ENCODE data around the gene TXNRD3.

TXNRD3 gene

DNA sequence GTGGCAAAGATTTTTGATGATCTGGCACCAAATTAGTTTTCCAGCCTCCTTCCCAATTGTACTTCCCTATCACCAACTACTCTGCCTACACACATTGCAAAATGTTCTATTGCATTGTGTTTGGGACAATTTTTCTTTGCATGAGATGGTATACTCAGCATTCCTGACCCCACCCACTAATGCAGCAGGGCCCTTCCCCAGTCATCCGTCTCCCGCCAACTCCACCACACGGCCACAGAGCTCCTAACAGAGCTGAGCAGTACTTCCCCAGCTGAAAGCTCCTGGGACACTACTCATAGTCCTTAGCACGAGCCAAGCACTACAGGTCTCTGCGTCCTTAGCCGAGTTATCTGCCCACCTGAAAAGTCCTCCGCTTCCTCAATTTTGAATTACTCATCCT is 34.2 kb downstream of the TXNRD3 start:
- Histone ChIP-seq H3K9ac (ENCODE audit: insufficient read length, low read depth) (no peak overlapping the region), H3K36me3 (ENCODE audit: insufficient read depth, insufficient read length, low read length) (peaks cover 2% of the 10 kb centered on the region), H3K9me3 (ENCODE audit: insufficient read depth, low read length) (no peaks in the 10 kb centered on the region), H3K4me3 (ENCODE audit: insufficient read length, low read depth) (no peak overlapping the region), H3K4me1 (ENCODE audit: insufficient read depth, insufficient read length) (no peaks in the 10 kb centered on the region), H3K27me3 (ENCODE audit: insufficient read depth, insufficient read length) (no peaks in the 10 kb centered on the region)
- TF ChIP-seq SUZ12 (IDR thresholded peaks at IDR 0.05; ENCODE audit: extremely low read depth, insufficient read depth, insufficient read length) (no peak), ZNF274 (IDR thresholded peaks at IDR 0.05; ENCODE audit: low read depth, low read length) (no peak), YY1 (IDR thresholded peaks at IDR 0.05; ENCODE audit: insufficient read depth, insufficient read length) (no peak)
- DNase-seq (ENCODE audit: low read depth, low spot score) = no peak

DNA sequence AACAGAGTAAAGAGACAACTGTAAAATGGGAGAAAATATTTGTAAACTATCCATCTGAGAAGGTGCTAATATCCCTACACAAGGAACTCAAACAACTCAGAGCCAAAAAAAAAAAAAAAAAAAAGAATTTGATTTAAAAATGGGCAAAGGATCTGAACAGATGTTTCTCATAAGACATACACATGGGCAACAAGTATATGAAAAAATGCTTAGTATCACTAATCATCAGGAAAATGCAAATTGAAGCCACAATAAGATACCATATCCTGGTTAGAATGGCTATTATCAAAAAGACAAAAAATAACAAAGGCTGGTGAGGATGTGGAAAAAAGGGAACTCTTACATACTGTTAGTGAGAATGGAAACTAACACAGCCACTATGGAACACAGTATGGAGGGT is 36.2 kb downstream of the TXNRD3 start:
- TF ChIP-seq ZNF274 (IDR thresholded peaks at IDR 0.05; ENCODE audit: low read depth, low read length) (no peak), SUZ12 (IDR thresholded peaks at IDR 0.05; ENCODE audit: extremely low read depth, insufficient read depth, insufficient read length) (no peak), YY1 (IDR thresholded peaks at IDR 0.05; ENCODE audit: insufficient read depth, insufficient read length) (no peak)
- H3K27me3 ChIP-seq (ENCODE audit: insufficient read depth, insufficient read length) = no peaks in the 10 kb centered on the region
- no peaks in the 10 kb centered on the region for H3K9me3 ChIP-seq (ENCODE audit: insufficient read depth, low read length)
- no peaks in the 10 kb centered on the region for H3K4me1 ChIP-seq (ENCODE audit: insufficient read depth, insufficient read length)
- no peak for DNase-seq (ENCODE audit: low read depth, low spot score)
- no peak overlapping the region for H3K4me3 ChIP-seq (ENCODE audit: insufficient read length, low read depth)
- H3K36me3 ChIP-seq (ENCODE audit: insufficient read depth, insufficient read length, low read length) = peaks cover 2% of the 10 kb centered on the region
- no peak overlapping the region for H3K9ac ChIP-seq (ENCODE audit: insufficient read length, low read depth)

DNA sequence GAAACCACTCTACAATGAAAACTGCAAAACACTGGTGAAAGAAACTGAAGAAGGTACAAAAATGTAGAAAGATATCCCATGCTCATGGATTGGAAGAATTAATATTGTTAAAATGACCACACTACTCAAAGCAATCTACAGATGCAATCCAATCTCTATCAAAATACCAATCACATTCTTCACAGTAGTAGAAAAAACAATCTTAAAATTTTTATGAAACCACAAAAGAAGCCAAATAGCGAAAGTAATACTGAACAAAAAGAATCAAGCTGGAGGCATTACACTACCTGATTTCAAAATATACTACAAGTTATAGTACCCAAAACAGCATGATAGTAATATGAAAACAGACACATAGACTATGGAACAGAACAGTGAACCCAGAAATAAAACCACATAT is 36.9 kb downstream of the TXNRD3 start:
- H3K36me3 ChIP-seq (ENCODE audit: insufficient read depth, insufficient read length, low read length) = peaks cover 2% of the 10 kb centered on the region

DNA sequence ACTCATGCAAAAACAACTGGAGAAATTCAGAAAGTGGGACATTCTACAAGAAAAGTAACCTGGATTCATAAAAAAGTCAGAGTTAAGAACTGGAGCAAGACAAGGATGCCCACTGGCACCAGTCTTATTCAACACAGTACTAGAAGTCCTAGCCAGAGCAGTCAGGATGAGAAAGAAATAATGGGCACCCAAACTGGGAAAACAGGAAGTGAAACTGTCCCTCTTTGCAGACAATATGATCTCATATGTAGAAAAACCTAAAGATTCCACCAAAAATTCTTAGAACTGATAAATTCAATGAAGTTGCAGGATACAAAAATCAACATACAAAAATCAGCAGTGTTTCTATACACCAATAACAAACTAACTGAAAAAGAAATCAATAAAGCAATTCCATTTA is 37.4 kb downstream of the TXNRD3 start:
- Histone ChIP-seq H3K9me3 (ENCODE audit: insufficient read depth, low read length) (no peaks in the 10 kb centered on the region), H3K36me3 (ENCODE audit: insufficient read depth, insufficient read length, low read length) (peaks cover 2% of the 10 kb centered on the region), H3K27me3 (ENCODE audit: insufficient read depth, insufficient read length) (no peaks in the 10 kb centered on the region), H3K4me1 (ENCODE audit: insufficient read depth, insufficient read length) (no peaks in the 10 kb centered on the region), H3K4me3 (ENCODE audit: insufficient read length, low read depth) (no peak overlapping the region), H3K9ac (ENCODE audit: insufficient read length, low read depth) (no peak overlapping the region)
- DNase-seq (ENCODE audit: low read depth, low spot score) = no peak
- no peak for TF ChIP-seq SUZ12 (IDR thresholded peaks at IDR 0.05; ENCODE audit: extremely low read depth, insufficient read depth, insufficient read length)
- TF ChIP-seq YY1 (IDR thresholded peaks at IDR 0.05; ENCODE audit: insufficient read depth, insufficient read length) = no peak
- no peak for TF ChIP-seq ZNF274 (IDR thresholded peaks at IDR 0.05; ENCODE audit: low read depth, low read length)

More for the DNA sequence above, 36.9 kb downstream of the TXNRD3 start:
- no peaks in the 10 kb centered on the region for H3K9me3 ChIP-seq (ENCODE audit: insufficient read depth, low read length)
- H3K9ac ChIP-seq (ENCODE audit: insufficient read length, low read depth) = no peak overlapping the region
- no peaks in the 10 kb centered on the region for H3K4me1 ChIP-seq (ENCODE audit: insufficient read depth, insufficient read length)
- no peak for TF ChIP-seq SUZ12 (IDR thresholded peaks at IDR 0.05; ENCODE audit: extremely low read depth, insufficient read depth, insufficient read length)
- TF ChIP-seq YY1 (IDR thresholded peaks at IDR 0.05; ENCODE audit: insufficient read depth, insufficient read length) = no peak
- no peak for TF ChIP-seq ZNF274 (IDR thresholded peaks at IDR 0.05; ENCODE audit: low read depth, low read length)
- no peak for DNase-seq (ENCODE audit: low read depth, low spot score)
- no peak overlapping the region for H3K4me3 ChIP-seq (ENCODE audit: insufficient read length, low read depth)
- no peaks in the 10 kb centered on the region for H3K27me3 ChIP-seq (ENCODE audit: insufficient read depth, insufficient read length)

DNA sequence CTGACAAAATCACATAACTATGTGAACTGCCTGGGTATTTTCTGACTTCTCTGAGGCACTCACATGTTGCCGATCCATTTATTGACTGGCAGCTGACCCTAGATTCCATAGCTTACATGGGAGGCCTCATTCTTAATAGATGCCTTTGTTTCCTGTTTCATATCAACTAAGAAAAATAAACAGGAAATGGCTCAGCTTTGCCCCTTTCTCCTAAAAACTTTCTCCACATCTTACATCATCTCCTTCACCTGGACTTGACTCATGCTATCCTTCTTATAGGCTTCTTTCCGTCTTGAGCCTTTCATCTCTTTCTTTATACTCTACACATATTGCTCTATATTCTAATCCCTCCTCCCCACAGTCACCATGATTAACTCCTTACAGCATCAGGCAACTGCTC is 38.0 kb downstream of the TXNRD3 start:
- no peak for DNase-seq (ENCODE audit: low read depth, low spot score)
- peaks cover 2% of the 10 kb centered on the region for H3K36me3 ChIP-seq (ENCODE audit: insufficient read depth, insufficient read length, low read length)
- H3K27me3 ChIP-seq (ENCODE audit: insufficient read depth, insufficient read length) = no peaks in the 10 kb centered on the region
- no peak overlapping the region for H3K9ac ChIP-seq (ENCODE audit: insufficient read length, low read depth)
- TF ChIP-seq YY1 (IDR thresholded peaks at IDR 0.05; ENCODE audit: insufficient read depth, insufficient read length) (no peak), SUZ12 (IDR thresholded peaks at IDR 0.05; ENCODE audit: extremely low read depth, insufficient read depth, insufficient read length) (no peak), ZNF274 (IDR thresholded peaks at IDR 0.05; ENCODE audit: low read depth, low read length) (no peak)
- H3K4me1 ChIP-seq (ENCODE audit: insufficient read depth, insufficient read length) = no peaks in the 10 kb centered on the region
- H3K9me3 ChIP-seq (ENCODE audit: insufficient read depth, low read length) = no peaks in the 10 kb centered on the region
- no peak overlapping the region for H3K4me3 ChIP-seq (ENCODE audit: insufficient read length, low read depth)

DNA sequence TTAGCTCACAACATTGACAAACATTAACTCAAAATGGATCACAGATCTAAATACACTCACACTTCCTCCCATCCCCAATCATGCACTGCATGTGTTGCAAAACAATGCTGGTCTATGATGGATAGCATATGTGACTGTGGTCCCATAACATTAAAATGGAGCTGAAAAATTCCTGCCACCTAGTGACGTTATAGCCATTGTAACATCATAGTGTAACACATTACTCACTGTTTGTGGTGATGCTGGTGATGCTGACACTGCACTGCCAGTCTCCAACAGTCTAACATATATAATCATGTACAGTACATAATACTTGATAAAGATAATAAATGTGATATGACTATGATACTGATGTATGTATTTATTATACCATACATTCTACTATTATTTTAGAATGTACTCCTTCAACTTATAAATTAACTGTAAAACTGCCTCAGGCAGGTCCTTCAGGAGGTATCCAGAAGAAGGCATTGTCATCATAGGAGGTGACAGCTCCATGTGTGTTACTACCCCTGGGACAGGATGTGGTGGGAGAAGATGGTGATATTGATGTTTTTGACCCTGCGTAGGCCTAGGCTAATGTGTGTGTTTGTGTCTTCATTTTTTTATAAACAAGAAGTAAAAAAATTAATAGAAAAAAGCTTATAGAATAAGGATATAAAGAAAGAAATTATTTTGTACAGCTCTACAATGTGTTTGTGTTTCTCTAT is 41.3 kb downstream of the TXNRD3 start:
- H3K9me3 ChIP-seq (ENCODE audit: insufficient read depth, low read length) = no peaks in the 10 kb centered on the region
- H3K4me3 ChIP-seq (ENCODE audit: insufficient read length, low read depth) = no peak overlapping the region
- no peaks in the 10 kb centered on the region for H3K4me1 ChIP-seq (ENCODE audit: insufficient read depth, insufficient read length)
- H3K27me3 ChIP-seq (ENCODE audit: insufficient read depth, insufficient read length) = no peaks in the 10 kb centered on the region
- peaks cover 12% of the 10 kb centered on the region for H3K36me3 ChIP-seq (ENCODE audit: insufficient read depth, insufficient read length, low read length)
- DNase-seq (ENCODE audit: low read depth, low spot score) = no peak
- TF ChIP-seq ZNF274 (IDR thresholded peaks at IDR 0.05; ENCODE audit: low read depth, low read length) (no peak), YY1 (IDR thresholded peaks at IDR 0.05; ENCODE audit: insufficient read depth, insufficient read length) (no peak), SUZ12 (IDR thresholded peaks at IDR 0.05; ENCODE audit: extremely low read depth, insufficient read depth, insufficient read length) (no peak)
- no peak overlapping the region for H3K9ac ChIP-seq (ENCODE audit: insufficient read length, low read depth)

DNA sequence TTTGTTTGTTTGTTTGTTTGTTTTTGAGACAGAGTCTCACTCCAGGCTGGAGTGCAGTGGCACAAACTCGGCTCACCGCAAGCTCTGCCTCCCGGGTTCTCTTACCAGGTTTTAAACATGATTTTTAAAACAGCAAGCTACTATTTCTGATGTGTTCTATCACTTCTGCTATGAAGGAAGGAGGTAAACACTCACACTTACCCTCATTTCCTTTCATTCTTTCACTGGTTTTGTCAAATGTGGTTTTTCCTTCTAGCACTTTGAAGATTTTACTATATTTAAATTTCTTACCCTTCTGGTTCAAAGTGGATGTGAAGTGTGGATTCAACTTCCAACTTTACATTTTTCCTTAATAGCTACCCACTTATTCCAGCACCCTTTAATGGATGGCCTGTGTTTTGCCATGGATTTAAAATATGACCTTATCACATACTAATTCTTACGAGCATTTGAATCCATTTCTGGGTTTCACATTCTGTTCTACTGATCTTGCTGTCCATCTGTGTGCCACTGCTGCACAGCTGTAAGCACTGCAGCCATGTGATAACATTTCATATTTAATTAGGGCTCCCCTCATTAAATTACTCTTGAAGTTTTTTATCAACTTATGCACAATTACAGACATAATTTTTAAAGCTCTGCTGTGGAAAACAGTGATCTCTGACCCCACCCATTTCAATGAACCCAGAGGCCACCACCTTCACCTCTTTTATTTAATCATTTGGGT is 42.3 kb downstream of the TXNRD3 start:
- H3K9me3 ChIP-seq (ENCODE audit: insufficient read depth, low read length) = no peaks in the 10 kb centered on the region
- no peak overlapping the region for H3K4me3 ChIP-seq (ENCODE audit: insufficient read length, low read depth)
- no peak for TF ChIP-seq YY1 (IDR thresholded peaks at IDR 0.05; ENCODE audit: insufficient read depth, insufficient read length)
- TF ChIP-seq SUZ12 (IDR thresholded peaks at IDR 0.05; ENCODE audit: extremely low read depth, insufficient read depth, insufficient read length) = no peak
- no peak for TF ChIP-seq ZNF274 (IDR thresholded peaks at IDR 0.05; ENCODE audit: low read depth, low read length)
- H3K4me1 ChIP-seq (ENCODE audit: insufficient read depth, insufficient read length) = no peaks in the 10 kb centered on the region
- no peaks in the 10 kb centered on the region for H3K27me3 ChIP-seq (ENCODE audit: insufficient read depth, insufficient read length)
- H3K9ac ChIP-seq (ENCODE audit: insufficient read length, low read depth) = no peak overlapping the region
- no peak for DNase-seq (ENCODE audit: low read depth, low spot score)
- H3K36me3 ChIP-seq (ENCODE audit: insufficient read depth, insufficient read length, low read length) = peaks cover 12% of the 10 kb centered on the region
